ENCODE results near the gene HAT1.

DNA sequence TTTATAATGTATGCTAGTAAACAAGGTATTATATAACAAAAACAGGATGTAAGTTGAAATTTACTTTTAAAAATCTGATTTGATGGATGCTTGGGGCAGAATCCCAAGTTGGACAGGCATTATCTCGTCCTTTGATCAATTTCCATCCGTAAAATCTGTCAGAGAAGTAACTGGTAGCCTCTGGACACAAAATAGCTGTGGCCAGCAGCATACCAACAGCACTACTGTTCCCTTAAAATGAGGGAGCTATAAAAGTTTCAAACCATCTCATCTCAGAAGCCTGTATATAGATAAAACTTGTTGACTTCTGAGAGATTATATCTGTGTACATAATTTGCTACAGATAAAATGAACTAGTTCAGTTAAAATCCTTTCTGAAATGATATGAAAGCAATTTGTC lies 62.8 kb downstream of the HAT1 start:
- TF ChIP-seq, protein P1, sequence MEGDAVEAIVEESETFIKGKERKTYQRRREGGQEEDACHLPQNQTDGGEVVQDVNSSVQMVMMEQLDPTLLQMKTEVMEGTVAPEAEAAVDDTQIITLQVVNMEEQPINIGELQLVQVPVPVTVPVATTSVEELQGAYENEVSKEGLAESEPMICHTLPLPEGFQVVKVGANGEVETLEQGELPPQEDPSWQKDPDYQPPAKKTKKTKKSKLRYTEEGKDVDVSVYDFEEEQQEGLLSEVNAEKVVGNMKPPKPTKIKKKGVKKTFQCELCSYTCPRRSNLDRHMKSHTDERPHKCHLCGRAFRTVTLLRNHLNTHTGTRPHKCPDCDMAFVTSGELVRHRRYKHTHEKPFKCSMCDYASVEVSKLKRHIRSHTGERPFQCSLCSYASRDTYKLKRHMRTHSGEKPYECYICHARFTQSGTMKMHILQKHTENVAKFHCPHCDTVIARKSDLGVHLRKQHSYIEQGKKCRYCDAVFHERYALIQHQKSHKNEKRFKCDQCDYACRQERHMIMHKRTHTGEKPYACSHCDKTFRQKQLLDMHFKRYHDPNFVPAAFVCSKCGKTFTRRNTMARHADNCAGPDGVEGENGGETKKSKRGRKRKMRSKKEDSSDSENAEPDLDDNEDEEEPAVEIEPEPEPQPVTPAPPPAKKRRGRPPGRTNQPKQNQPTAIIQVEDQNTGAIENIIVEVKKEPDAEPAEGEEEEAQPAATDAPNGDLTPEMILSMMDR (IDR thresholded peaks at IDR 0.05; ENCODE audit: poor library complexity, severe bottlenecking) = no peak
- TF ChIP-seq, protein P2, sequence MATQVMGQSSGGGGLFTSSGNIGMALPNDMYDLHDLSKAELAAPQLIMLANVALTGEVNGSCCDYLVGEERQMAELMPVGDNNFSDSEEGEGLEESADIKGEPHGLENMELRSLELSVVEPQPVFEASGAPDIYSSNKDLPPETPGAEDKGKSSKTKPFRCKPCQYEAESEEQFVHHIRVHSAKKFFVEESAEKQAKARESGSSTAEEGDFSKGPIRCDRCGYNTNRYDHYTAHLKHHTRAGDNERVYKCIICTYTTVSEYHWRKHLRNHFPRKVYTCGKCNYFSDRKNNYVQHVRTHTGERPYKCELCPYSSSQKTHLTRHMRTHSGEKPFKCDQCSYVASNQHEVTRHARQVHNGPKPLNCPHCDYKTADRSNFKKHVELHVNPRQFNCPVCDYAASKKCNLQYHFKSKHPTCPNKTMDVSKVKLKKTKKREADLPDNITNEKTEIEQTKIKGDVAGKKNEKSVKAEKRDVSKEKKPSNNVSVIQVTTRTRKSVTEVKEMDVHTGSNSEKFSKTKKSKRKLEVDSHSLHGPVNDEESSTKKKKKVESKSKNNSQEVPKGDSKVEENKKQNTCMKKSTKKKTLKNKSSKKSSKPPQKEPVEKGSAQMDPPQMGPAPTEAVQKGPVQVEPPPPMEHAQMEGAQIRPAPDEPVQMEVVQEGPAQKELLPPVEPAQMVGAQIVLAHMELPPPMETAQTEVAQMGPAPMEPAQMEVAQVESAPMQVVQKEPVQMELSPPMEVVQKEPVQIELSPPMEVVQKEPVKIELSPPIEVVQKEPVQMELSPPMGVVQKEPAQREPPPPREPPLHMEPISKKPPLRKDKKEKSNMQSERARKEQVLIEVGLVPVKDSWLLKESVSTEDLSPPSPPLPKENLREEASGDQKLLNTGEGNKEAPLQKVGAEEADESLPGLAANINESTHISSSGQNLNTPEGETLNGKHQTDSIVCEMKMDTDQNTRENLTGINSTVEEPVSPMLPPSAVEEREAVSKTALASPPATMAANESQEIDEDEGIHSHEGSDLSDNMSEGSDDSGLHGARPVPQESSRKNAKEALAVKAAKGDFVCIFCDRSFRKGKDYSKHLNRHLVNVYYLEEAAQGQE (IDR thresholded peaks at IDR 0.05; ENCODE audit: borderline replicate concordance) = no peak
